ENCODE results near the gene MAP3K4.

Gene MAP3K4, protein sequence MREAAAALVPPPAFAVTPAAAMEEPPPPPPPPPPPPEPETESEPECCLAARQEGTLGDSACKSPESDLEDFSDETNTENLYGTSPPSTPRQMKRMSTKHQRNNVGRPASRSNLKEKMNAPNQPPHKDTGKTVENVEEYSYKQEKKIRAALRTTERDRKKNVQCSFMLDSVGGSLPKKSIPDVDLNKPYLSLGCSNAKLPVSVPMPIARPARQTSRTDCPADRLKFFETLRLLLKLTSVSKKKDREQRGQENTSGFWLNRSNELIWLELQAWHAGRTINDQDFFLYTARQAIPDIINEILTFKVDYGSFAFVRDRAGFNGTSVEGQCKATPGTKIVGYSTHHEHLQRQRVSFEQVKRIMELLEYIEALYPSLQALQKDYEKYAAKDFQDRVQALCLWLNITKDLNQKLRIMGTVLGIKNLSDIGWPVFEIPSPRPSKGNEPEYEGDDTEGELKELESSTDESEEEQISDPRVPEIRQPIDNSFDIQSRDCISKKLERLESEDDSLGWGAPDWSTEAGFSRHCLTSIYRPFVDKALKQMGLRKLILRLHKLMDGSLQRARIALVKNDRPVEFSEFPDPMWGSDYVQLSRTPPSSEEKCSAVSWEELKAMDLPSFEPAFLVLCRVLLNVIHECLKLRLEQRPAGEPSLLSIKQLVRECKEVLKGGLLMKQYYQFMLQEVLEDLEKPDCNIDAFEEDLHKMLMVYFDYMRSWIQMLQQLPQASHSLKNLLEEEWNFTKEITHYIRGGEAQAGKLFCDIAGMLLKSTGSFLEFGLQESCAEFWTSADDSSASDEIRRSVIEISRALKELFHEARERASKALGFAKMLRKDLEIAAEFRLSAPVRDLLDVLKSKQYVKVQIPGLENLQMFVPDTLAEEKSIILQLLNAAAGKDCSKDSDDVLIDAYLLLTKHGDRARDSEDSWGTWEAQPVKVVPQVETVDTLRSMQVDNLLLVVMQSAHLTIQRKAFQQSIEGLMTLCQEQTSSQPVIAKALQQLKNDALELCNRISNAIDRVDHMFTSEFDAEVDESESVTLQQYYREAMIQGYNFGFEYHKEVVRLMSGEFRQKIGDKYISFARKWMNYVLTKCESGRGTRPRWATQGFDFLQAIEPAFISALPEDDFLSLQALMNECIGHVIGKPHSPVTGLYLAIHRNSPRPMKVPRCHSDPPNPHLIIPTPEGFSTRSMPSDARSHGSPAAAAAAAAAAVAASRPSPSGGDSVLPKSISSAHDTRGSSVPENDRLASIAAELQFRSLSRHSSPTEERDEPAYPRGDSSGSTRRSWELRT (N-terminal part only)

DNA sequence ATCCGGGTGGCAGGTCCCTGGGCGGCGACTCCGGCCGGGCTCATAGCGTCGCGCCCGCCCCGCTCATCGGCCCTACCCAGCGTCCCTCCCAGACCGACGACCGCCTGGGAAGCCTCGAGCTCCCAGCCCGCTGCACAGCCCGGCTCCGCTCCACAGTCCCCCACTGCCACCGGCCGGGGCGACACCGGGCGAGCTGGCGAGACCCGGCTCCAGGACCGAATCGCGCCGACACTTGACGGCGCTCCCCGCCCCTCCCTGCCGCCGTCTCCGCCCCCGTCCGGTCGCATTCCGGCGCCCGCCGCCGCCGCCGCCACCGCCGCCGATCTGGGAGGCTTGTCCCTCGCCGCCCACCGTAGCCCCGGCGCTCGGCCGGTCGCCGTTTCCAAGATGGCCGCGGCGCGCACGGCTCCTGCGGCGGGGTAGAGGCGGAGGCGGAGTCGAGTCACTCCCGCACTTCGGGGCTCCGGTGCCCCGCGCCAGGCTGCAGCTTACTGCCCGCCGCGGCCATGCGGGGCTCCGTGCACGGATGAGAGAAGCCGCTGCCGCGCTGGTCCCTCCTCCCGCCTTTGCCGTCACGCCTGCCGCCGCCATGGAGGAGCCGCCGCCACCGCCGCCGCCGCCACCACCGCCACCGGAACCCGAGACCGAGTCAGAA, at the start of gene MAP3K4:
Gene MAP3K4 (plus strand): TSS at position 364 of the 655 bp plus-strand sequence. CDS start 163 bp downstream, at position 527.
- peak; percentile 65 for DNase-seq

DNA sequence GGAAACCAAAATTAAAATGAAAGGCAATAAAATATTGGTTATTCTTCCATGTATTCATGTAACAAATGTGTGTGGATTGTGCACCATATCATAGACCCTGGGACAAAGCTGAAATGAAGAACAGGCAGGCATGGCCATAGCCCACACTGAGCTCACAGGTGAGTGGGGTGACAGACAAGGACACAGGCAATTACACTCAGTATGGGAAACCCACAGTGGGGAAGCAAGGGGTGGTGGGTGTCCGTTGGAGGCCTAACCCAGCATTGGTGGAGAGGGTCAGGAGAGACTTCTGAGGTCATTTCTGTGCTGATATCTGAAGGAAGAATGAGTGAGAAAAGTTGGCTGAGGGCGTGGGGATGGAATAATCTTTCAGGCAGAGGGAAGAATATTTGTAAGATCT, 47.6 kb upstream of the MAP3K4 start:
- no peak for DNase-seq

DNA sequence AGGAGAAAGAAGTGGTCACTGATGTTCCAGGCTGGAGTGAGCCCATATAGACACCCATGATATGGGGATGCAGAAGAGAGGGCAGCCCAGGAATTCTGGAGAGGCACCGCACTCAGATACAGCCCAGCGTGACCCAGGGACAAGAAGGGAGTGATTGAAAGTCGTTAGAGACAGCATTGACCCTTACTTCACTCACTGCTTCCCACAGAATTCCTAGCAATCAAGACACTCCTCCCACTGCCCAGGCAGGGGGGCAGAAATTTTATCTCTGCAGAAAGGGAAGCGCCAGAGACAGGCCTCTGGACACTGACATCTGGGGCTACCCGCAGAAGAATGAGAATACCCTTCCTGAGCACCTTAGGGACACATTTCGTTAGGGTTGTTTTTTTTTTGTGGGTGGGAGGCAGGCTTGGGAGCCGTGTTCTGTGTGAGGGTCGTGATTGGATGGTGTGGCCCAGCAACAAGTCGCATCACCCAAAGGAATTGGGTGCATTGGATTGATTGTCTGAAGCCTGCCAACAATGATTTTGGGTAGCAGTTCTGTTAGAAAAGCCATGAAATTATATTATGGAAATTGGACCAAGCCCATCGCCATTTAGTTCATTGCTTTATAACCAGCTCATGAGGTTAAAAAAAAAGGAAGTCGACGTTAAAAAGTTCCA, 45.9 kb upstream of the MAP3K4 start:
- DNase-seq = no peak

DNA sequence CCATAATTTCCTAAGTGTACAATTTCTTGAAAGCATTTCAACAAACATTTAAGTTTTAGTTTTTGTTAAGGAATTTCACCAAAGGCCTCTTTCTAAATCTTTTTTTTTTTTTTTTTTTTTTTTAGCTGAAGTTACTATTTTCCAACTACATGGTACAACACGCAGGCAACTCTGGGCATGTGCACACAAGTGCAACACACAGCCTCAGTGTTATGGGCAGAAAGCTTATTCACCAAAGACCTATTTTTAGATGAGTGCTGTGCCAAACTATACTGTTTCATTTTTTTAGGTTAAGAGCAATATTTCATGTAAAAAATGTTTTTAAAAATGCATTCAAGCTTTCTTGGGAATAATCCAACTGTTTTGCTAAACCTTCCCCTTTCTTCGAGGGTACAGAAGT, 42.0 kb upstream of the MAP3K4 start:
- DNase-seq = no peak

DNA sequence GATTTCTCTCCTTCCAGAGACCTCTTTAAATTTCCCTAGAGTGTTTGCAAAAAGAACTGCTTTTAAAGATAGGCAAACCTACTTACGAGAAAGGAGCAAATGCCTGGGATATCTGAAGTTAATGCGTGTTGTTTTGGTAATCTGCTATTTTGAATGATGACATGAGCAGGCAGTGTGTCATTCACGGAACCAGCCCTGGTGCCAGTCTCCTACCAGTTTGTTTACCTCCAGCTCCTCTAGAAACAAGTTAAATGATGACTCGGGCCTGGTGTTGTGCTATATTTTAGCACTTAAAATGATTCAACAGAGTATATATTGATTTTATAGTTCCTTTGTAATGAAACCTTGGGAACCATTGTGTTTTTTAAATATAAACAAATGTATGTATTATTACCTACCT, 41.1 kb upstream of the MAP3K4 start:
- peak; percentile 66 for DNase-seq

DNA sequence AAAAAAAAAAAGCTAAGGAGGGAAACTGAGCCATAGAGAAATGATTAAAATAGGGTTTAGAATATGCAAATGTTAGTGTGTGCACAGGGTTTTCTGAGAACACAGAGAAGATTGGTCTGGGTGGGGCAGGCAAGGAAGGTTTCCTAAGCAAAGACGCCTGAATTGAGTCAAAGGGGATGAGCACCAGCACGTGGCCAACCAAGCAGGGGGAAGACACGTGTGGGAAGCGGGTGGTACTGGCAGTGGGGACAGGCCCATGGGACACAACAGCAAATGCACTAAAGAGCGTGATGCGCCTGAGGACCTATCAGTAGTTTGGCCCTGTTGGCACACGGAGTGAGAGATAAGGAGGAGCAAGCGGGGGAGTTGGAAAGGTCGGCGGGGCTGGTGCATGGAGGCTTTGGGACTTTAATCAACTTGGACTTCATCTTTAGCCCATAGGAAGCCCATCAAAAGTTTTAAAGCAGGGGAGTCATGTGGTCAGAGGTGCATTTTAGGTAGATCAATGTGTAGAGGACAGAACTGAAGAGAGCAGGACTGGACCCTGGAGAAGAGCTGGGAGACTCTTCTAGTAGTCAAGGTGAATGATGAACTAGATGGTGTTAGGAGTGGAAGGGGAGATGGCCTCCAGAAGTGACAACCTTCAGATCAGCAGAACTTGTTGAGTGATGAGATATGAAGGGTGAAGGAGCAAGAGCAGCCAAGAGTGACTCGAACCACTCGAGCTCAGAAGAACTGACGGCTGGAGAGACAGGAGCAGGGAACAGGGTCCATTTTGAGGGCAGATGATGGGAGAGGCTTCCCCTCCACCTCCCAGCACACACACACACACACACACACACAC, 40.2 kb upstream of the MAP3K4 start:
- no peak for DNase-seq

DNA sequence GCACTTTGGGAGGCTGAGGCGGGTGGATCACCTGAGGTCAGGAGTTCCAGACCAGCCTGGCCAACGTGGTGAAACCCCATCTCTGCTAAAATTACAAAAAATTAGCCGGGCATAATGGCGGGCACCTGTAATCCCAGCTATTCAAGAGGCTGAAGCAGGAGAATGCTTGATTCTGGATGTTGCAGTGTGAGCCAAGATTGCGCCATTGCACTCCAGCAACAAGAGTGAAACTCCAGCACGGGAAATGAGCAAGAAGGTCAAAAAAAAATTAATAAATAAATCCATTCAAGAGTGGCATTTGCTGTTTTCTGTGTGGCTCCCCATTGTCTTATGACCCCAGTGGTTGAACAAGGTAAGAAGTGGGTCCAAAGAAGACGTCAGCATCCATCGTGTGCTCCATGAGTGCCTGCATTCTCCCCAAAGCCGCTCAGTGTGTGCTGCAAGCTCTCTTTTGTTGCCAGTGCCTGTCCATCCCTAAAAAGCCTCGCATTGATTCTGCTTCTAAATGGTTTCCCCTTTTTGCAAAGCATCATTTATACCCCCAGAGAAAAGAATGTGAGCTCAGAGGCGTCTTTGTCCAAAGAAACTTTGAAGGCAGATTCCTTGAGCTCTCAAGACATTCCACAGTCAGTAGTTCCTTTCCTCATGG, 38.8 kb upstream of the MAP3K4 start:
- no peak for DNase-seq

DNA sequence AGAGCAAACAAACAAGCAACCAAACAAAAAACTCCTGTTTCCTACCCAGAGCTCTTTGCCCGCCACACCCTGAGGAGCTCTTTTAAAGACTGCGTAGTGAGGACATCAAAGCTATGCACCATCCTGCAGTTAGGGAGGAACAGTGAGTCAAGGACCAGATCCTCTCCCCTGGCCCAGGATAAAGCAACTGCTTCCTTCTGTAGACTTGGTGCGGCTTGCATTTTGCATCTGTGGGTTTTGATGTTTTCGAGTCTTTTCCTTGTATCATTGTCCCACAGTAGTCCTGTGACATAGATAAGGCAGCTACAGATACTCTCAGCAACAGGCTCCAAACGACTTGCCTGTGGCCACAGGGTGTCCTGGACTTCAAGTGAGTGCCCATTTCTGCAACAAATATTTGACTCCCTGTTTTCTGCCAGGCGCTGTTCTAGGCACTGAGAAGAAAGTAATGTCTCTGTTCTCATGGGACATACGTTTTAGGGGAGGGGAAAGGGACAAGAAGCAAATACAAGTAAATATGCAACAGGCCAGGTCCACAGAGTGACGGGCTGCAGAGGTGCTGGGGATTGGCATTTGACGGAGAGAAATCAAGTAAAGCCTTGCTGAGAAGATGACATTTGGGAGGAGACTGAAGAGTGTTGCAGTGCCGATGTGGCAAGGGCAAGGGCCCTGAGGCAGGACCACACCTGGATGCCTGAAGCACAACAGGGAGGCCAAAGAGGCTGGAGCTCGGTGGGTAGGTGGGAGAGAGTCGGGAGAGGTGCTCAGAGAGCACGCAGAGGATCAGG, 35.9 kb upstream of the MAP3K4 start:
- DNase-seq = no peak

DNA sequence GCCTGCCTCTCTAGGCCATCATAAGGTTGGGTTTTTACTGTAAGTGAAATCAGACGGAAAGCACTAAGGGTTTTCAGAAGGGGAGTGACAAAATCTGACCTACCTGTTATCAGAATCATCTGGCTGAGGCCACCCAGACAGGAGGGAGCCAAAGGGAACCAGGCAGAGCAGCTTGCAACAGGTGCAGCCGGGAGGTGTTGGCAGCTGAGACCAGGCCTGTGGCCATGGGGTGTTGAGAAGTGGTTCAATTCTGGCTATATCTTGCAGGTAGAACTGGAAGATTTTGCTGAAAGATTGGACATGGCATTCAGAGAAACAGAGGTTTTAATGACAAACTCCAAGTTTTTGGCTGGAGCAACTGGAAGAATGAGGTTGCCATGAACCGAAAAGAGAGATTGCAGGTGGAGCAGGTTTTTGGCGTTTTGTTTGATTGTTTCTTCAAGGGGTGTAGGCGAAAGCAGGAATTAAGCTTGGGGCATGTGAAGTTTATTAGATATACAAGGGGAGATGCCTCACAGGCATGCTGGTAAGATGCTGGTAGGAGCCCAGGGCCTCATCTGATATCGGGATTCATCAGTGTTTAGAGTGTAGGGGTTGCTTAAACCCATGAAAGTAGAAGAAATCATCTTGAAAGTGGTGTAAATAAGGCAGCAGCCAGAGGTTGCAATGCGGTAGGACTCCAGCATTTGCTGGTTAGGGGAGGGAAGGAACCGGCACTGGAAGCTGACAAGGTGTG, 35.1 kb upstream of the MAP3K4 start:
- no peak for DNase-seq

DNA sequence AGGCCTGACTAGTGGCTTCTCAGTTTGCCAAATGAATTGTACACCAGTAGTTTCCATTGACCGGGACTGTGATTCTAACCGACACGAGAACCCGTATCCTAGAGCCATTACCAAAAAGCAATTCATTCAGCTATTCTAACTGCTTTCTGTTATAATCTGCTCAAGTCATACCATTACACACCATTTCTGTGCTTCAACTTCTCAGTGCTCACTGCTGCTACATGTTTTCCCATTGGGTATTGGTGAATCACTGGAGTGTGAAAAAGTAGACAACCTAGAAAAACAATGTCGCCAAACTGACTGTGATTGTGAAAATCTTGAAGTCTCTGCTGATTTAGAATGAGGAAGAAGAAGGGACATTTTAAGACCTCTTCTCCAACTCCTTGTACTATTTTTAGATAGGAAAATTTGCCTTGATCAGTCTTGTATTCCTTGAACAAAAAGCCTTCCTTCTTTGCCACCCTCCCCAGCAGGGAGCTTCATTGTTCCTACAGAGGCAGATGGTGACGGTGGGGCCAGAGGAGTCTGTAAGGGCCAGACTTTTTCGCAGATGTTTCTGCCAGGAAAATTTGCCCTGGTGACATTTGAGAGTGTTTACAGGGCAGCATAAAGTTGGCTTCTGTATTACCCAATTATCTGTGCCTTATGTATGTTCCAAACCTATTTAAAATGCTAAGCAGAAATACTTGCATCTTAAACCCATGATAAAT, 31.7 kb upstream of the MAP3K4 start:
- DNase-seq = no peak

DNA sequence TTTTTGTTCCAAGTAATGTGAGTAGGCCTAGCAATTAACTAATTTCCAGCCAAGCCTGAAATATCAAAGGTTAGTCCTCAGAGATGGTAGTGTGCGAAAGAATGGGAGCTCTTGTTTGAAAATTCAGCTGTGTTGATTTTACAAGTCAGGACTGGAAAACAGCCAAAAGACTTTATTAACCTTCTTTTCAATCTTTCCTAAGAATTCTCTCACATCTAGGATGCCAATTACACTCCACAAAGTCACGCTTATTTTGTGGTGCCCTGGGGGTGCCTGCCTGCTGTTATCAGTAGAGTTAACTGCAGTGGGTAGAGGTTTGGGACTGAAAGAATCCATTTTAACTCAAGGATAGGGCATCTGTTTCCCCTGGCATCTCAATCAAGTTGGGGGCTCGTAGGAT, 30.7 kb upstream of the MAP3K4 start:
- DNase-seq = no peak

DNA sequence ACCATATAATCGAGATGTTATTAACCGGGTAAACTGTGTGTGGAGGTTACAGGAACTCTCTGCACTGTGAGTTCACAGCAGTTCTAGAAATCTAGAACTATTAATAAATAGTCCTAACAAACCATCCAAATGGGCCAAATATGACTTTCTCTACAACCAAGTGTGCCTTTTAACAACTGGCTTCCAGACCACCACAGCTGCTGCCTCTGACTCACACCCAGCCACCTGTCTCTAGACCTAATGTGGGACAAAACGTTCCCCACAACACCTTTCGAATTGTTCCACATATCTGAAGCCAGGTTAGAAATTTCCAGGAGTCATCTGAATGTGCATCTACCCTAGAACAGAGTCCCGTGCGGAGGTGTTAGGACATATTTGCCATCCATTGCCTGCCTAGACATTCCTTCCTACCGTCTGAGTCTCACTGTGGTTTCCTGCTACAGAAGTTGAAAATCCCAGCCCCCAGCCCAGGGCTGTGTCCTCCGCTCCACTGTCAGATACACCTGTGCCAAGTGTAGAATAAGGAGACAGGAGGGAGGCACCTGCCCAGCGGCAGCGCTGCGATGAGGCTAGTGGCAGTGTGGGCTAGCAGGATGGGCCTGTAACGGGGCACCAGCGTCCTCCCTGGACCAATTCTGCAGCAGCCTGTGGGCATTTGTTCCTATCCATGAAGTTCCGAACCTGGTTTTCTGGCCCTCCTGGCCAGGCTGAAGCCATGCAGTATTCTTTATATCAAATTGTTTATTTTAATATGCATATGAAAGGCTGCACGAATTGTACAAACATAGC, 28.5 kb upstream of the MAP3K4 start:
- DNase-seq = no peak

DNA sequence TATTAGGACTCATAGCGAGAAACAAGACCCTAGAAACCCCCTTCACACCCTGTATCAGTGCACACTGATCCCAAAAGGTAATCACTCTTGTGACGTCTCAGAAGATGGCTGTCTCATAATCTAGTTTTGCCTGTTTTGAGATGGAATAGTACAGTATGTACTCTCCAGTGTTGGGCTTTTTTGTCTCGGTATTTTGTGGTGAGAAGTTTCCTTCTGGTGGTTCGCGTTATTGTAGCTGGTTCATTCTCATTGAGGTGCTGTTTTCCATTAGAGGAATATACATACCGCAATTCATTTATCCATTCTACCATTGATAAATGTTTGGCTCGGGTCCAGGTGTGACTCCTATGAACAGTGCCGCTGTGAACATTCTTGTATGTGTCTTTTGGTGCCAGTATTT, 27.9 kb upstream of the MAP3K4 start:
- DNase-seq = no peak

DNA sequence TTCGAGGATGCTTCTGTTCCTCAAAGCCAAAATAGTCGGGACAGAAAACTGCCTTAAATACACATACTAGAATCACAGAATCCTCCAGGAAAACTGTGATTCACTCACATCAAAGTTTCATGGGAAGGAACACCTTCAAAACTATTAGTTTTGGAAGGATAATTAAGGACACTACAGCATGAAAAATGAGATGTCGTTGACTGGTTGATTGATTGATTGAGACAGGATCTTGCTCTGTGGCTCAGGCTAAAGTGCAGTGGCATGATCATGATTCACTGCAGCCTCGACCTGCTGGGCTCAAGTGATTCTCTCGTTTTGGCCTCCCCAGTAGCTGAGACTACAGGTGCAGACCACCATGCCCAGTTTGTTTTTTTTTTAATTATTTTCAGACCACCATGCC, 25.7 kb upstream of the MAP3K4 start:
- DNase-seq = no peak

DNA sequence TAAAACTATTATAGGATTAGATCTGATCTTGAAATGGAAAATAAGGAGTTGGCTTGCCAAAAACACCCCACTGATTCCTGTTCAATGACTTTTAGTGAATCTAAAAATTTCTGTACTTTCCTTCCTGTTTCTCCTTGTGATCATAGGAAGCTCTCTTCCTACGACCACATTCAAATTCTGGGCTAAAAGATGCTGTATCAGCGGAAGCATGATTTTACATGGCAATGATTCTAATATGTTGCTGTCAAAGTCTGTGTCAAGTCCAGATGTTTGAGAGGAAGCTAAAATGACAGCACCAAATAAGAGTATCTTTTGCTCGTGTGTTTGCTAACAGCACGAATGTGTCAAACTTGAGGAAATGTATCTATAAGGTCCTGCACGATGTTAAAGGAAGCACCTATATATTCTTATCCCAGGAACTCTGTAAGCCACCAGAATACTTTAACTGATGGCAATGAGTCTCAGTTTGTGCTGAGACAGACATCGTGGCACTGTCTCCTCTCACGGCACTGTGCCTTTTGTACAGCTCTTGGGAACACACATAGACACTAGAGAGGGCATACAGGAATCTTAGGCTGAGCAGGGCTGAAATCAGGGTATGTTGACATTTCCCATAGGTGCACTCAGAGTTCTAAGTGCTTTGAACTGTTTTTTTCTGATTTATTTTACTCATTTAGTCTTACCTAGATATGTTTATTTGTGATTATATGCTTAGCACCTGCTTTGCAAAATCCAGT, 24.9 kb upstream of the MAP3K4 start:
- DNase-seq = no peak

DNA sequence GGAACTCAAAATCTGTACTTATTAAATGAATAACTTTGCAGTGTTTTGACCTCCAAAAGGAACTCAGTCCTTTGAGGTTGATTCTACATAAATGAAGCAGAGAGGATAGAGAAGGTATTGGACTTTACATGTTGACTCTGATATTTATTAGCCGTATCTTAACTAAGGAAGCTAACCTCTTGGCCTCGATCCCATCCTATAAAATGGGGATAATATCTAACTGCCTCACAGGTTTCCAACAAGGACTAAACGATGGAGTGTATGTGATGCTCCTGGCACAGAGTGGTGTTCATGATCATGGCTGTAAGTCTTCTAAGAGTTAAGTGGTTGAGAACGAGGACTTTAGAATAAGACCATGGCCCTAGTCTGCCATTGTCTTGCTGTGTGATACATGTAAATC, 24.2 kb upstream of the MAP3K4 start:
- DNase-seq = no peak

DNA sequence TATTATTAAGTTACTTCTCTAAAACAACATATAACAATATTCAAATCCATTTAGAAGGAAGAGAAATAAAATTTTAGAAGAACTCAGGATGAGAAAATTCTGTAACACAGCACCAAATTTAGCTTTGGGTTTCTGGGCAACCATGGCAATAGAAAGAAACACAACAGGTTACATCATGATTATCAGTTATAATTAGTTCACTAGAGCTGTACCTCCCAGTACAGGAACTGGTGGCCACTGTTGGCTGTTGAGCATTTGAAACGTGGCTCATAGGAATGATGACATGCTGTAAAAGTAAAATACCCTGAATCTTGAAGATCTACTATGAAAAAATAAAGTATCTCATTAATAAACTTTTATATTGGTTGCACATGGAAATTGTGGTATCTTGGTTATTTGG, 23.7 kb upstream of the MAP3K4 start:
- no peak for DNase-seq
